ENCODE measurements around the gene SLC45A3.

DNA sequence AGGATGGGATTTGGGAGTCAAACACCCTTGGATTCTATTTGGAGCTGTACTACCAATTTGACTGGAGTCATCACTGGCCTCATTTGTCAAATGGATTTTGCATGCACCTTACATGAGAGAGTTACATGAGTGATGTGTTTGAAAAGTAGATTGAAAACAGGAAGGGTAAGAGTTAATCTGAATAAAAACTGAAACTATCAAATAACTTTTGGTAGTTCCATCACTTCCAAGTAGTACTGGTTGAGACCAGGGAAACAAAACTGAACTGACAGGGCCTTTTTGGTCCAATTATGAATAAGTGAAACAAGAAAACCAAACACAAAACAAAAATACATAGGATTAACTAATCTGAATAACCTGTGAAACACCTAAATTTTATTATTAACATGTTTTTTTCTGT, 39.5 kb upstream of the SLC45A3 start:
- no peak for TF ChIP-seq CTCF (IDR thresholded peaks at IDR 0.05)
- no peak for TF ChIP-seq TCF7L2 (IDR thresholded peaks at IDR 0.05; ENCODE audit: low read depth, low read length)
- no peak for TF ChIP-seq POLR2AphosphoS5 (IDR thresholded peaks at IDR 0.05; ENCODE audit: low read depth, low read length)

Data from Panc1 (cell line).